H1 (cell line): ENCODE data around the gene TIMM10. TPM values are rescaled to one million over a fixed set of nuclear protein-coding genes. Genes with fewer than 3 reads are reported as not detected.

Source experiments
- CTCF ChIA-PET: fragments of 300-600 bp; sonication (Branson Sonifier 250); formaldehyde crosslinking; loops from one replicate; lab custom pipeline; 2021; ENCODE audit not compliant: partially characterized antibody; lab: Charles Lee
- POLR2A ChIA-PET: fragments of 300-600 bp; sonication (Branson Sonifier 250); formaldehyde crosslinking; loops from one replicate; lab custom pipeline; 2021; ENCODE audit warnings: inconsistent platforms; ENCODE audit not compliant: partially characterized antibody; lab: Charles Lee
- DNase-seq, 2 experiments: peaks; one replicate each; pipeline versions ENCODE4 v3.0.0 to v3.0.0-alpha.2; 2010 to 2022; ENCODE audit warnings: low spot score in 2 of 2, low read depth in 1 of 2, mixed read lengths in 1 of 2
- FAIRE-seq: peaks from 2 replicates; lab custom pipeline; 2011; peaks lifted over from hg19 to GRCh38; lab: Jason Lieb, UNC
- H2AFZ ChIP-seq: 2 replicates; pipeline ENCODE4 v1.8.1; 2012; ENCODE audit warnings: low read length, inconsistent platforms
- H2AK5ac ChIP-seq: 2 replicates; pipeline ENCODE4 v1.6.1; 2013; ENCODE audit warnings: low read depth, low read length
- H2BK120ac ChIP-seq: replicated peaks from 2 replicates; pipeline ENCODE3; 2013; ENCODE audit warnings: low read depth, low read length, inconsistent platforms
- H2BK12ac ChIP-seq: 2 replicates; pipeline ENCODE4 v1.6.1; 2013; ENCODE audit warnings: low read depth, low read length
- H2BK15ac ChIP-seq: 2 replicates; pipeline ENCODE4 v1.6.1; 2013; ENCODE audit warnings: low read length
- H2BK20ac ChIP-seq: 2 replicates; pipeline ENCODE4 v1.6.1; 2013; ENCODE audit warnings: low read length
- H2BK5ac ChIP-seq: 2 replicates; pipeline ENCODE4 v1.6.1; 2013; ENCODE audit warnings: low read depth, low read length
- H3K14ac ChIP-seq: 2 replicates; pipeline ENCODE4 v1.6.1; 2013; ENCODE audit warnings: inconsistent platforms; ENCODE audit not compliant: insufficient read length
- H3K18ac ChIP-seq: 2 replicates; pipeline ENCODE4 v1.6.1; 2013; ENCODE audit warnings: low read length; ENCODE audit errors: extremely low read depth
- H3K23ac ChIP-seq: 2 replicates; pipeline ENCODE4 v1.6.1; 2013; ENCODE audit warnings: inconsistent platforms; ENCODE audit not compliant: insufficient read length
- H3K23me2 ChIP-seq: 2 replicates; pipeline ENCODE4 v1.6.1; 2013; ENCODE audit warnings: low read depth, low read length
- H3K27ac ChIP-seq: 2 replicates; pipeline ENCODE4 v1.6.1; 2011; ENCODE audit warnings: low read depth, low read length, inconsistent platforms
- H3K27me3 ChIP-seq, 4 experiments: replicated peaks in 1 of 4; 1 replicate in 1 of 4; 2 replicates in 3 of 4; pipeline versions ENCODE4 v1.6.1 to v1.8.1; 2011 to 2013; ENCODE audit warnings: low read length in 3 of 4, mild to moderate bottlenecking in 3 of 4, inconsistent platforms in 2 of 4, mixed read lengths in 2 of 4, moderate library complexity in 1 of 4; ENCODE audit not compliant: control insufficient read depth in 3 of 4, insufficient read depth in 3 of 4; ENCODE audit errors: extremely low read depth in 1 of 4
- H3K36me3 ChIP-seq, 4 experiments: 2 replicates each; pipeline versions ENCODE4 v1.6.1 to v1.8.1; 2011 to 2013; ENCODE audit warnings: mild to moderate bottlenecking in 4 of 4, low read length in 3 of 4, moderate library complexity in 2 of 4, control low read depth in 1 of 4, inconsistent platforms in 1 of 4; ENCODE audit not compliant: insufficient read depth in 4 of 4, control insufficient read depth in 2 of 4
- H3K4ac ChIP-seq: replicated peaks from 2 replicates; pipeline ENCODE3; 2013; ENCODE audit warnings: low read length, low read depth, mixed read lengths, inconsistent platforms; ENCODE audit not compliant: insufficient read length
- H3K4me1 ChIP-seq, 4 experiments: replicated peaks in 1 of 4; 1 replicate in 1 of 4; 2 replicates in 3 of 4; pipeline versions ENCODE4 v1.6.1 to v1.8.1; 2011 to 2013; ENCODE audit warnings: low read length in 3 of 4, inconsistent platforms in 2 of 4, mixed read lengths in 1 of 4; ENCODE audit not compliant: insufficient read depth in 4 of 4, control insufficient read depth in 3 of 4
- H3K4me2 ChIP-seq, 2 experiments: 2 replicates each; pipeline versions ENCODE4 v1.6.1 to v1.8.1; 2011 to 2013; ENCODE audit warnings: low read depth in 2 of 2, low read length in 2 of 2, control low read depth in 1 of 2, inconsistent platforms in 1 of 2, mild to moderate bottlenecking in 1 of 2; ENCODE audit not compliant: insufficient read depth in 1 of 2
- H3K4me3 ChIP-seq, 4 experiments: fragments of 200-600, 300-600 bp in 1 of 4; sonication (generic), shearing (Covaris generic), sonication (Bioruptor Twin) in 1 of 4; 2 replicates each; pipeline versions ENCODE4 v1.5.1 to v1.8.1; 2011 to 2016; ENCODE audit warnings: low read length in 4 of 4, low read depth in 3 of 4, control low read depth in 2 of 4, inconsistent platforms in 2 of 4, mild to moderate bottlenecking in 2 of 4, mixed read lengths in 1 of 4, moderate library complexity in 1 of 4; ENCODE audit not compliant: insufficient read depth in 2 of 4; ENCODE audit errors: extremely low read depth in 1 of 4
- H3K56ac ChIP-seq: replicated peaks from 2 replicates; pipeline ENCODE3; 2013; ENCODE audit warnings: low read depth, mild to moderate bottlenecking, mixed read lengths, low read length, inconsistent platforms; ENCODE audit not compliant: insufficient read length
- H3K79me1 ChIP-seq: 2 replicates; pipeline ENCODE4 v1.6.1; 2013; ENCODE audit warnings: low read depth, low read length, control low read depth
- H3K79me2 ChIP-seq, 2 experiments: 2 replicates each; pipeline versions ENCODE4 v1.6.1 to v1.8.1; 2012 to 2013; ENCODE audit warnings: low read length in 2 of 2, mild to moderate bottlenecking in 2 of 2, inconsistent platforms in 1 of 2; ENCODE audit not compliant: insufficient read depth in 2 of 2, control insufficient read depth in 1 of 2
- H3K9ac ChIP-seq, 4 experiments: replicated peaks in 1 of 4; 1 replicate in 1 of 4; 2 replicates in 3 of 4; pipeline versions ENCODE4 v1.6.1 to v1.8.1; 2011 to 2013; ENCODE audit warnings: low read depth in 3 of 4, low read length in 3 of 4, control low read depth in 2 of 4, mild to moderate bottlenecking in 2 of 4, moderate library complexity in 2 of 4, inconsistent platforms in 1 of 4; ENCODE audit errors: extremely low read depth in 1 of 4
- H3K9me3 ChIP-seq, 2 experiments: 2 replicates each; pipeline versions ENCODE4 v1.6.1 to v1.8.1; 2012 to 2013; ENCODE audit warnings: mild to moderate bottlenecking in 2 of 2, moderate library complexity in 2 of 2, control low read depth in 1 of 2, inconsistent platforms in 1 of 2, low read depth in 1 of 2, low read length in 1 of 2, mixed read lengths in 1 of 2; ENCODE audit not compliant: insufficient read depth in 2 of 2
- H4K20me1 ChIP-seq, 2 experiments: replicated peaks in 1 of 2; 2 replicates each; pipeline versions ENCODE3 to v1.8.1; 2011 to 2013; ENCODE audit warnings: inconsistent platforms in 2 of 2, low read length in 2 of 2, mild to moderate bottlenecking in 1 of 2; ENCODE audit not compliant: insufficient read depth in 2 of 2, control insufficient read depth in 1 of 2
- H4K5ac ChIP-seq: 2 replicates; pipeline ENCODE4 v1.6.1; 2013; ENCODE audit warnings: low read length, low read depth, mixed read lengths, inconsistent platforms; ENCODE audit not compliant: insufficient read length
- H4K8ac ChIP-seq: 2 replicates; pipeline ENCODE4 v1.8.0; 2013; ENCODE audit warnings: mild to moderate bottlenecking, moderate library complexity, low read length, inconsistent platforms; ENCODE audit not compliant: insufficient read depth; ENCODE audit errors: extremely low read depth
- H4K91ac ChIP-seq: replicated peaks from 2 replicates; pipeline ENCODE3; 2013; ENCODE audit warnings: low read length, mixed read lengths, inconsistent platforms; ENCODE audit not compliant: insufficient read length
- CREB1 ChIP-seq: IDR thresholded peaks from 2 replicates; pipeline ENCODE4 v1.6.1; 2012; ENCODE audit warnings: inconsistent platforms
- EGR1 ChIP-seq: IDR thresholded peaks from 2 replicates; pipeline ENCODE4 v1.6.1; 2011; ENCODE audit warnings: low read depth, low read length, borderline replicate concordance
- EZH2 ChIP-seq: fragments of 200-600 bp; sonication (generic); IDR thresholded peaks from 2 replicates; pipeline ENCODE4 v1.7.1; 2012; ENCODE audit warnings: low read depth, mild to moderate bottlenecking, moderate library complexity, low read length, inconsistent platforms; ENCODE audit not compliant: severe bottlenecking
- KDM5A ChIP-seq: fragments of 200-600 bp; IDR thresholded peaks from 2 replicates; pipeline ENCODE4 v1.7.1; 2012; ENCODE audit warnings: mild to moderate bottlenecking, low read length, inconsistent platforms, mixed read lengths
- PHF8 ChIP-seq: fragments of 200-600 bp; sonication (generic); conservative IDR thresholded peaks from 2 replicates; pipeline ENCODE4 v1.7.1; 2012; ENCODE audit warnings: low read depth, mild to moderate bottlenecking, inconsistent platforms, low read length, moderate library complexity
- RAD21 ChIP-seq, 2 experiments: IDR thresholded peaks in 1 of 2; conservative IDR thresholded peaks in 1 of 2; 2 replicates each; pipeline ENCODE4 v1.6.1; 2011; ENCODE audit warnings: low read depth in 2 of 2, low read length in 2 of 2, improper control_type of control experiment in 1 of 2, inconsistent platforms in 1 of 2, mild to moderate bottlenecking in 1 of 2, moderate library complexity in 1 of 2
- RFX5 ChIP-seq: IDR thresholded peaks from 2 replicates; pipeline ENCODE4 v1.6.1; 2011; ENCODE audit warnings: low read depth, low read length, improper control_type of control experiment, borderline replicate concordance
- SAP30 ChIP-seq: fragments of 300-600 bp; sonication (generic); IDR thresholded peaks from 2 replicates; pipeline ENCODE4 v1.7.1; 2012; ENCODE audit warnings: low read length, moderate library complexity, mild to moderate bottlenecking, inconsistent platforms; ENCODE audit not compliant: insufficient read depth, insufficient replicate concordance
- YY1 ChIP-seq: IDR thresholded peaks from 2 replicates; pipeline ENCODE4 v1.6.1; 2011; ENCODE audit warnings: low read depth, mild to moderate bottlenecking, low read length
- WGBS, 2 experiments: shearing (Covaris generic) in 1 of 2; methylation state at CpG; one replicate each; pipeline versions ENCODE4 v1.1.6 to v1.1.7; 2013 to 2015; ENCODE audit warnings: low lambda C conversion rate in 2 of 2, mixed read lengths in 2 of 2, inconsistent platforms in 1 of 2, low coverage in 1 of 2, missing lambda C conversion rate in 1 of 2; ENCODE audit not compliant: insufficient replicate concordance in 2 of 2, insufficient coverage in 1 of 2, insufficient read length in 1 of 2; ENCODE audit errors: extremely low coverage in 1 of 2, missing lambda C conversion rate in 1 of 2; 5-methylcytosine and 5-hydroxymethylcytosine counted together
- polyA plus RNA-seq, 7 experiments: library from polyadenylated mRNA; depleted of rRNA in 3 of 7; stranded (reverse) in 5 of 7; unstranded in 2 of 7; fragments of >200 nt in 5 of 7; fragments of 200-250 nt in 2 of 7; gene quantifications; 1 replicate in 5 of 7; 2 replicates in 1 of 7; 4 replicates in 1 of 7; pipeline versions ENCODE4 v1.2.1 to v1.2.3, GENCODE V29; 2011 to 2013; ENCODE audit warnings: missing spikeins in 2 of 7, mixed read lengths in 2 of 7
- total RNA-seq: library from RNA; stranded (reverse); fragmentation: NEBNext Ultra II Directional; extraction: Animal tissue kit (Norgen Biotek cat#: 25700); gene quantifications from 2 replicates; pipeline ENCODE4 v1.2.1, GENCODE V29; 2021

TIMM10 gene
- total and polyA plus RNA-seq, 2 of the 8 experiments (the other 6 are each of a cell fraction or from before 2014, with no cell fraction given) = 117 to 227 TPM

- no peaks in the 10 kb centered on the region for H3K9me3 ChIP-seq
- peaks cover 7% of the 10 kb centered on the region; the same call in 1 of the 2 replicates for H3K79me1 ChIP-seq
- no peak for TF ChIP-seq SAP30
- TF ChIP-seq EGR1 = no peak
- peak; percentile 96 to 97 for TF ChIP-seq RAD21 (IDR thresholded peaks at IDR 0.05 in 1 of 2, conservative IDR thresholded peaks at IDR 0.05 in 1 of 2; ENCODE audit: low read depth in 2 of 2, low read length in 2 of 2)
- no peak for TF ChIP-seq YY1
- TF ChIP-seq KDM5A = peak; percentile 57; the same call in 1 of the 2 replicates
- TF ChIP-seq CREB1 = no peak
- no peak for TF ChIP-seq PHF8
- no peak for TF ChIP-seq EZH2
- TF ChIP-seq RFX5 = no peak
Measured at GRCh38 chr11:57527056-57527631, 3.4 kb downstream of the TIMM10 start.

More at GRCh38 chr11:57527056-57527631, 3.4 kb downstream of the TIMM10 start:
- Histone ChIP-seq H4K5ac (no peak overlapping the region), H4K91ac (no peak overlapping the region), H2AFZ (no peak overlapping the region), H2AK5ac (no peak overlapping the region), H2BK20ac (no peak overlapping the region), H3K23ac (no peak overlapping the region), H3K36me3 (peaks cover 2 to 11% (median 6%) of the 10 kb centered on the region in 4 experiments; a peak in 5 of 8 replicates), H2BK120ac (no peak overlapping the region), H3K56ac (no peak overlapping the region), H3K18ac (no peak overlapping the region), H4K20me1 (peaks cover 0 to 4% of the 10 kb centered on the region in 2 experiments), H3K27me3 (no peaks in the 10 kb centered on the region), H2BK5ac (no peak overlapping the region), H3K4me1 (peaks cover under 1 to 7% (median 5%) of the 10 kb centered on the region in 4 experiments; a peak in 5 of 7 replicates), H4K8ac (no peak overlapping the region), H3K4me3 (no peak overlapping the region), H3K23me2 (peaks cover 11% of the 10 kb centered on the region), H3K4me2 (no peak overlapping the region), H3K27ac (no peak overlapping the region), H2BK15ac (no peak overlapping the region), H3K9ac (no peak overlapping the region), H2BK12ac (peak overlapping the region; percentile 50; the same call in 1 of the 2 replicates), H3K14ac (no peak overlapping the region), H3K4ac (no peak overlapping the region), H3K79me2 (peaks cover 0 to 21% of the 10 kb centered on the region in 2 experiments; a peak in 2 of 4 replicates)
- WGBS, 2 experiments = 30% methylated on average over 7 of the region's 7 CpGs; no CpG with 5 or more reads in 1 of the 2 experiments
- POLR2A ChIA-PET = interaction anchor here (0.8 to 10.5 kb wide), 21 partner anchors 9 to 121 kb away, joined by 3 to 110 read pairs (median 5); partner anchors contain the start of genes RTN4RL2, SLC43A1, SMTNL1 and UBE2L6
- FAIRE-seq (peak; percentile 78), DNase-seq (peak in 1 of 2 experiments; percentile 93)
- CTCF ChIA-PET = interaction anchor here (0.6 to 25.4 kb wide), 58 partner anchors 9 to 265 kb away, joined by 3 to 1146 read pairs (median 4); partner anchors contain the start of genes BTBD18, RTN4RL2, SLC43A1 and SMTNL1
